HepG2 (cell line): ENCODE measurements around the gene NYNRIN.

Experiments
- CEBPB ChIP-seq: IDR thresholded peaks from 2 replicates; pipeline ENCODE4 v1.6.1; 2011; ENCODE audit warnings: low read depth, low read length, improper control_type of control experiment, borderline replicate concordance
- CSRNP1 ChIP-seq: sonication (generic); formaldehyde crosslinking; IDR thresholded peaks from 2 replicates; pipeline ENCODE4 v1.8.1; 2023; ENCODE audit warnings: mild to moderate bottlenecking, missing genetic modification reagents
- GZF1 ChIP-seq: sonication (generic); formaldehyde crosslinking; IDR thresholded peaks from 2 replicates; pipeline ENCODE4 v1.5.1; 2020; ENCODE audit warnings: mild to moderate bottlenecking, missing genetic modification reagents
- KLF6 ChIP-seq: IDR thresholded peaks from 2 replicates; pipeline ENCODE4 v1.8.0; 2016; ENCODE audit warnings: missing biosample characterization, missing genetic modification reagents
- POLR2A ChIP-seq, 2 experiments: IDR thresholded peaks; 2 replicates each; pipeline ENCODE4 v1.6.1; 2011; ENCODE audit warnings: low read depth in 2 of 2, low read length in 2 of 2, mild to moderate bottlenecking in 1 of 2, moderate library complexity in 1 of 2; ENCODE audit not compliant: insufficient read depth in 1 of 2
- SMAD1 ChIP-seq: sonication (generic); formaldehyde crosslinking; IDR thresholded peaks from 2 replicates; pipeline ENCODE4 v1.4.0; 2020; ENCODE audit warnings: missing genetic modification reagents, low read depth, mild to moderate bottlenecking, borderline replicate concordance
- SNAPC2 ChIP-seq: sonication (generic); formaldehyde crosslinking; IDR thresholded peaks from 2 replicates; pipeline ENCODE4 v1.8.1; 2022; ENCODE audit warnings: mild to moderate bottlenecking, missing genetic modification reagents
- SRSF9 ChIP-seq: fragments of 200-400 bp; formaldehyde crosslinking; IDR thresholded peaks from 2 replicates; pipeline ENCODE4 v1.6.1; 2018; ENCODE audit warnings: borderline replicate concordance, mild to moderate bottlenecking, low read depth, low read length; ENCODE audit not compliant: insufficient read depth, poor library complexity, severe bottlenecking
- ZBTB43 ChIP-seq: sonication (generic); formaldehyde crosslinking; conservative IDR thresholded peaks from 2 replicates; pipeline ENCODE4 v1.4.0; 2020; ENCODE audit warnings: missing genetic modification reagents
- ZMYM4 ChIP-seq: sonication (generic); formaldehyde crosslinking; IDR thresholded peaks from 2 replicates; pipeline ENCODE4 v1.8.1; 2023; ENCODE audit warnings: mild to moderate bottlenecking, missing genetic modification reagents
- TF ChIP-seq, protein P1 (sequence below): sonication (generic); formaldehyde crosslinking; IDR thresholded peaks from 2 replicates; pipeline ENCODE4 v1.4.0; 2020; ENCODE audit warnings: missing genetic modification reagents

GRCh38 chr14:24434036-24434435 is 35.2 kb downstream of the NYNRIN start:
- TF ChIP-seq ZMYM4 (CRISPR knock-in tag): no peak
- TF ChIP-seq POLR2A (IDR thresholded peaks at IDR 0.05; ENCODE audit: insufficient read depth in 1 of 2, low read depth in 2 of 2, low read length in 2 of 2): no peak
- TF ChIP-seq SNAPC2 (CRISPR knock-in tag): no peak
- no peak for TF ChIP-seq SRSF9
- TF ChIP-seq GZF1 (CRISPR knock-in tag): no peak
- no peak for TF ChIP-seq CSRNP1
- no peak for TF ChIP-seq KLF6 (CRISPR knock-in tag)
- no peak for TF ChIP-seq CEBPB
- TF ChIP-seq, protein P1, sequence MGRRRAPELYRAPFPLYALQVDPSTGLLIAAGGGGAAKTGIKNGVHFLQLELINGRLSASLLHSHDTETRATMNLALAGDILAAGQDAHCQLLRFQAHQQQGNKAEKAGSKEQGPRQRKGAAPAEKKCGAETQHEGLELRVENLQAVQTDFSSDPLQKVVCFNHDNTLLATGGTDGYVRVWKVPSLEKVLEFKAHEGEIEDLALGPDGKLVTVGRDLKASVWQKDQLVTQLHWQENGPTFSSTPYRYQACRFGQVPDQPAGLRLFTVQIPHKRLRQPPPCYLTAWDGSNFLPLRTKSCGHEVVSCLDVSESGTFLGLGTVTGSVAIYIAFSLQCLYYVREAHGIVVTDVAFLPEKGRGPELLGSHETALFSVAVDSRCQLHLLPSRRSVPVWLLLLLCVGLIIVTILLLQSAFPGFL (CRISPR knock-in tag): no peak
- TF ChIP-seq SMAD1 (CRISPR knock-in tag): no peak
- no peak for TF ChIP-seq ZBTB43 (CRISPR knock-in tag)
